OCI-LY7 (cell line): Measurements from ENCODE around the gene C6orf15. TPM values are rescaled to one million over a fixed set of nuclear protein-coding genes. Genes with fewer than 3 reads are reported as not detected.

Experiments
- BruUV-seq: library from RNA; stranded (reverse); fragments of 400-500 nt; replicated peaks from 2 replicates; lab custom pipeline; 2021; lab: Mats Ljungman, UMichigan
- CTCF ChIA-PET: fragments of 300-600 bp; sonication (Branson Sonifier 250); formaldehyde crosslinking; loops from one replicate; lab custom pipeline; 2022; ENCODE audit warnings: antibody characterized with exemption; ENCODE audit not compliant: unreplicated experiment; lab: Charles Lee
- POLR2A ChIA-PET: fragments of 300-600 bp; sonication (Branson Sonifier 250); formaldehyde crosslinking; loops from one replicate; lab custom pipeline; 2022; ENCODE audit warnings: antibody characterized with exemption; lab: Charles Lee
- DNase-seq: peaks from one replicate; pipeline ENCODE4 v3.0.0-alpha.2; 2015; ENCODE audit warnings: low spot score
- H2AFZ ChIP-seq: fragments of 200-600 bp; sonication (generic), shearing (Covaris generic); 2 replicates; pipeline ENCODE4 v1.6.1; 2014; ENCODE audit warnings: mild to moderate bottlenecking, antibody characterized with exemption, low read length, moderate library complexity
- H3K27ac ChIP-seq: fragments of 200-600 bp; sonication (generic); 2 replicates; pipeline ENCODE4 v1.5.1; 2014; ENCODE audit warnings: mixed run types, low read depth, mild to moderate bottlenecking, moderate library complexity, low read length, inconsistent platforms; ENCODE audit not compliant: poor library complexity, severe bottlenecking
- H3K36me3 ChIP-seq: fragments of 200-600 bp; sonication (generic); 2 replicates; pipeline ENCODE4 v1.6.1; 2014; ENCODE audit warnings: mild to moderate bottlenecking, antibody characterized with exemption, low read length, moderate library complexity, mixed read lengths; ENCODE audit not compliant: insufficient read depth
- H3K4me1 ChIP-seq: fragments of 200-600 bp; sonication (generic); 2 replicates; pipeline ENCODE4 v1.5.1; 2014; ENCODE audit warnings: mild to moderate bottlenecking, low read length; ENCODE audit not compliant: insufficient read depth, poor library complexity, severe bottlenecking
- H3K4me2 ChIP-seq: fragments of 200-600 bp; sonication (generic); 2 replicates; pipeline ENCODE4 v1.6.1; 2014; ENCODE audit warnings: mild to moderate bottlenecking, low read length
- H3K4me3 ChIP-seq: fragments of 200-600 bp; sonication (generic); 2 replicates; pipeline ENCODE4 v1.5.1; 2014; ENCODE audit warnings: mild to moderate bottlenecking, low read depth, low read length; ENCODE audit not compliant: poor library complexity, severe bottlenecking
- H3K79me2 ChIP-seq: fragments of 200-600 bp; sonication (generic); 2 replicates; pipeline ENCODE4 v1.6.1; 2016; ENCODE audit warnings: low read depth, mild to moderate bottlenecking, low read length, moderate library complexity, mixed read lengths; ENCODE audit not compliant: insufficient read depth
- H3K9me2 ChIP-seq: fragments of 200-600 bp; sonication (generic); 2 replicates; pipeline ENCODE4 v1.6.1; 2016; ENCODE audit warnings: mild to moderate bottlenecking, low read length, mixed read lengths; ENCODE audit not compliant: insufficient read depth
- H3K9me3 ChIP-seq: fragments of 200-600 bp; sonication (generic); 2 replicates; pipeline ENCODE4 v1.6.1; 2014; ENCODE audit warnings: mild to moderate bottlenecking, mixed run types, low read length, mixed read lengths
- H4K20me1 ChIP-seq: fragments of 200-600 bp; sonication (generic); 2 replicates; pipeline ENCODE4 v1.6.1; 2014; ENCODE audit warnings: mild to moderate bottlenecking, antibody characterized with exemption, low read length, moderate library complexity, mixed read lengths; ENCODE audit not compliant: insufficient read depth
- CTCF ChIP-seq: fragments of 200-600 bp; sonication (generic); conservative IDR thresholded peaks from 2 replicates; pipeline ENCODE4 v1.5.1; 2014; ENCODE audit warnings: mild to moderate bottlenecking, antibody characterized with exemption, low read length, moderate library complexity, mixed read lengths
- EZH2phosphoT487 ChIP-seq: fragments of 200-600 bp; sonication (generic); IDR thresholded peaks from 2 replicates; pipeline ENCODE4 v1.6.1; 2018; ENCODE audit warnings: low read depth, borderline replicate concordance, mild to moderate bottlenecking, mixed run types, antibody characterized with exemption, low read length, moderate library complexity, mixed read lengths
- intact Hi-C: fragments of 100-400 bp; cut with micrococcal nuclease; formaldehyde crosslinking; loops from one replicate; pipeline ENCODE4 v1.10.0; 2022; ENCODE audit not compliant: unreplicated experiment
- total RNA-seq, 2 experiments: library from RNA; depleted of rRNA in 1 of 2; stranded (reverse); fragments of >200 nt in 1 of 2; shearing (Covaris generic) in 1 of 2; gene quantifications; 2 replicates each; pipeline ENCODE4 v1.2.3, GENCODE V29; 2014 to 2022

C6orf15 gene
- total RNA-seq, 2 experiments from 2014 or later = not detected

DNA sequence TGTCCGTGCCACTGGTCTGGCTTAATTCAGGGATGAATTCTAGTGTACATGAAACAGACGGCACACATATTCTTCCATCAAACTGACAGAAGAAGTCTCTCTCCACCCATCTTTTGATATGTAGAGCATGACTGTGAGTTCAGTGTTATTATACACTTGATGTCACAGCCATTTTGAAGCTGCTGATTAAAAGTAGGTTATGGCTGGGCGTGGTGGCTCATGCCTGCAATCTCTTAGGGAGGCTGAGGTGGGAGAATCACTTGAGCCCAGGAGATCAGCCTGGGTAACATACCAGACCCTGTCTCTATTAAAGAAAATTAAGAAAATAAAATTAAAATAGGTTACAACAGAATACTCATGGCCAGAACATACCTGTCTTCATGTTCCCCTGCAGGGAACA, 20.7 kb downstream of the C6orf15 start:
- H3K4me3 ChIP-seq = no peak overlapping the region
- CTCF ChIA-PET = no interaction called here
- no peaks in the 10 kb centered on the region for H3K9me2 ChIP-seq
- POLR2A ChIA-PET = no interaction called here
- H3K4me2 ChIP-seq = no peak overlapping the region
- BruUV-seq = no TSS peak
- no peaks in the 10 kb centered on the region for H3K79me2 ChIP-seq
- no peak overlapping the region for H3K27ac ChIP-seq
- H3K4me1 ChIP-seq = peaks cover 12% of the 10 kb centered on the region
- intact Hi-C loops = no loop called here
- DNase-seq = no peak
- H2AFZ ChIP-seq = no peak overlapping the region
- H4K20me1 ChIP-seq = no peaks in the 10 kb centered on the region
- TF ChIP-seq CTCF = no peak
- TF ChIP-seq EZH2phosphoT487 = no peak
- H3K9me3 ChIP-seq = no peaks in the 10 kb centered on the region
- H3K36me3 ChIP-seq = no peaks in the 10 kb centered on the region

DNA sequence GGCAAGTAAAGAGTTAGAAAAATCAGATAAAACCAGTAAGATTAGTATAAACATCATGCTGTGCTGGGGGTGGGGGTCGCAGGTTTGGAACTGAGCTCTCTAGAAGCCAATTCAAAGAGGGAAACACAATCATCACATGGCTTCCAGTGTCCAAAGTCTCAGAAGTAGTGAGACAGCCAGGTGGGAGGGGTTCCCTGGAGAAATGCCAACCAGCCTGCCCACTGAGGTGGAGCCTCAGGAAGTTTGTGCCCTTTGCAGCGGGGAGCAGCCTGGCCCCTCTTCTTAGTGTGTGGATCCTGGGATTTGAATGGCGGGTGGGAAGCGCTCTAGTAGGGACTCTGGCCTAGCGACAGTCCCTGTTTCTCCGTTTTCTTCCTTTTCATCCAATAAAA, 21.4 kb downstream of the C6orf15 start:
- no peak overlapping the region for H3K27ac ChIP-seq
- no peak overlapping the region for H2AFZ ChIP-seq
- no peaks in the 10 kb centered on the region for H3K9me2 ChIP-seq
- H4K20me1 ChIP-seq = no peaks in the 10 kb centered on the region
- no TSS peak for BruUV-seq
- no peaks in the 10 kb centered on the region for H3K9me3 ChIP-seq
- peaks cover 12% of the 10 kb centered on the region for H3K4me1 ChIP-seq
- no peak overlapping the region for H3K4me3 ChIP-seq
- ChIA-PET CTCF (no interaction called here), POLR2A (interaction anchor here (0.6 kb wide), 1 partner anchor 162 kb away, joined by 3 read pairs; no protein-coding TSS in a partner anchor)
- H3K36me3 ChIP-seq = no peaks in the 10 kb centered on the region
- no peaks in the 10 kb centered on the region for H3K79me2 ChIP-seq
- no peak for DNase-seq
- intact Hi-C loops = no loop called here
- no peak overlapping the region for H3K4me2 ChIP-seq
- TF ChIP-seq CTCF (no peak), EZH2phosphoT487 (no peak)

GRCh38 chr6:31090275-31090972, 22.0 kb downstream of the C6orf15 start:
- Histone ChIP-seq H3K36me3 (no peaks in the 10 kb centered on the region), H4K20me1 (no peaks in the 10 kb centered on the region), H3K4me1 (peaks cover 12% of the 10 kb centered on the region), H3K9me2 (no peaks in the 10 kb centered on the region), H3K4me3 (no peak overlapping the region), H3K79me2 (no peaks in the 10 kb centered on the region), H2AFZ (no peak overlapping the region), H3K9me3 (no peaks in the 10 kb centered on the region), H3K27ac (no peak overlapping the region), H3K4me2 (no peak overlapping the region)
- intact Hi-C loops = no loop called here
- CTCF ChIA-PET = no interaction called here
- TF ChIP-seq EZH2phosphoT487 = no peak
- no peak for DNase-seq
- POLR2A ChIA-PET = interaction anchor here (0.6 kb wide), 1 partner anchor 162 kb away, joined by 3 read pairs; no protein-coding TSS in a partner anchor
- no TSS peak for BruUV-seq
